Coronary artery (tissue), 2 donors: ENCODE results near the gene CCDC69.

Experiments used
- DNase-seq: peaks from one replicate; pipeline ENCODE4 v3.0.0-alpha.2; 2017; ENCODE audit warnings: low spot score
- H3K27ac ChIP-seq, 2 donors: fragments of 200-600 bp; sonication (generic); one replicate each; pipeline ENCODE4 v1.5.1; 2016 to 2019
- H3K4me3 ChIP-seq: fragments of 200-600 bp; sonication (generic); 2 replicates; pipeline ENCODE4 v1.5.1; 2016; ENCODE audit warnings: mild to moderate bottlenecking, moderate library complexity
- CTCF ChIP-seq: fragments of 200-600 bp; sonication (generic); IDR thresholded peaks from one replicate; pipeline ENCODE4 v1.5.1; 2019; ENCODE audit warnings: antibody characterized with exemption

The CCDC69 gene

GRCh38 chr5:151137067-151137825, 86.6 kb downstream of the CCDC69 start:
- Histone ChIP-seq H3K4me3 (no peak overlapping the region), H3K27ac (no peak overlapping the region)
- TF ChIP-seq CTCF = no peak
- DNase-seq = no peak

- no peak overlapping the region for H3K27ac ChIP-seq
- TF ChIP-seq CTCF = no peak
- H3K4me3 ChIP-seq = no peak overlapping the region
- DNase-seq = no peak
Observed at GRCh38 chr5:151134228-151134627, 89.7 kb downstream of the CCDC69 start.

- no peak for DNase-seq
- Histone ChIP-seq H3K4me3 (no peak overlapping the region), H3K27ac (no peak overlapping the region)
- no peak for TF ChIP-seq CTCF
Observed at GRCh38 chr5:151132963-151133362, 90.9 kb downstream of the CCDC69 start.
